Type B pancreatic cell (in vitro differentiated cells): ENCODE results near the gene PSMB7. TPM values are rescaled to one million over a fixed set of nuclear protein-coding genes. Genes with fewer than 3 reads are reported as not detected.

Experiments used
- DNase-seq: peaks from one replicate; pipeline ENCODE4 v3.0.0; 2021; ENCODE audit warnings: mixed read lengths; ENCODE audit not compliant: unreplicated experiment; ENCODE audit errors: extremely low spot score
- H3K27ac Mint-ChIP-seq: 2 replicates; pipeline ENCODE4 v1.8.0; 2021; ENCODE audit warnings: mild to moderate bottlenecking, mixed read lengths
- H3K27me3 Mint-ChIP-seq: 2 replicates; pipeline ENCODE4 v1.8.0; 2021; ENCODE audit warnings: mixed read lengths
- H3K36me3 Mint-ChIP-seq: 2 replicates; pipeline ENCODE4 v1.8.0; 2021; ENCODE audit warnings: mixed read lengths
- H3K4me1 Mint-ChIP-seq: one replicate; pipeline ENCODE4 v1.8.0; 2021; ENCODE audit warnings: mixed read lengths; ENCODE audit not compliant: unreplicated experiment
- H3K4me3 Mint-ChIP-seq: 2 replicates; pipeline ENCODE4 v1.8.0; 2021; ENCODE audit warnings: mild to moderate bottlenecking, mixed read lengths
- H3K9me3 Mint-ChIP-seq: 2 replicates; pipeline ENCODE4 v1.8.0; 2021; ENCODE audit warnings: mixed read lengths
- CTCF ChIP-seq: fragments of 200-600 bp; sonication (generic); conservative IDR thresholded peaks from 2 replicates; pipeline ENCODE4 v1.5.0; 2021; ENCODE audit warnings: antibody characterized with exemption, mild to moderate bottlenecking
- total RNA-seq: library from RNA; stranded (reverse); gene quantifications from 2 replicates; pipeline ENCODE4 v1.2.1, GENCODE V29; 2021; ENCODE audit warnings: low replicate concordance

The PSMB7 gene
- total RNA-seq, 1 donor from 2014 or later, result 168 TPM

GRCh38 chr9:124337562-124337961 is 77.7 kb downstream of the PSMB7 start:
- Mint-ChIP-seq H3K27ac (no peak overlapping the region), H3K27me3 (peaks cover 4% of the 10 kb centered on the region), H3K36me3 (peaks cover 13% of the 10 kb centered on the region), H3K4me3 (no peak overlapping the region), H3K4me1 (no peaks in the 10 kb centered on the region), H3K9me3 (no peaks in the 10 kb centered on the region)
- TF ChIP-seq CTCF, result no peak
- no peak for DNase-seq

GRCh38 chr9:124335320-124335707 is 79.9 kb downstream of the PSMB7 start:
- no peak for DNase-seq
- Mint-ChIP-seq H3K4me1 (no peaks in the 10 kb centered on the region), H3K9me3 (no peaks in the 10 kb centered on the region), H3K4me3 (no peak overlapping the region), H3K36me3 (peaks cover 13% of the 10 kb centered on the region), H3K27ac (no peak overlapping the region), H3K27me3 (peaks cover 4% of the 10 kb centered on the region)
- no peak for TF ChIP-seq CTCF

- H3K27me3 Mint-ChIP-seq, result peaks cover 4% of the 10 kb centered on the region
- no peak overlapping the region for H3K27ac Mint-ChIP-seq
- H3K9me3 Mint-ChIP-seq, result no peaks in the 10 kb centered on the region
- no peak for DNase-seq
- no peaks in the 10 kb centered on the region for H3K4me1 Mint-ChIP-seq
- H3K4me3 Mint-ChIP-seq, result no peak overlapping the region
- peaks cover 13% of the 10 kb centered on the region for H3K36me3 Mint-ChIP-seq
- no peak for TF ChIP-seq CTCF
Measured at GRCh38 chr9:124334568-124335319, 80.5 kb downstream of the PSMB7 start.

- H3K36me3 Mint-ChIP-seq, result peaks cover 8% of the 10 kb centered on the region
- peaks cover 4% of the 10 kb centered on the region for H3K27me3 Mint-ChIP-seq
Measured at GRCh38 chr9:124333203-124333579, 82.1 kb downstream of the PSMB7 start.

GRCh38 chr9:124332361-124333202 is 82.7 kb downstream of the PSMB7 start:
- no peak for DNase-seq
- H3K9me3 Mint-ChIP-seq, result no peaks in the 10 kb centered on the region
- H3K4me1 Mint-ChIP-seq, result no peaks in the 10 kb centered on the region
- H3K36me3 Mint-ChIP-seq, result peaks cover 5% of the 10 kb centered on the region
- H3K4me3 Mint-ChIP-seq, result no peak overlapping the region
- no peak overlapping the region for H3K27ac Mint-ChIP-seq
- no peak for TF ChIP-seq CTCF
- H3K27me3 Mint-ChIP-seq, result peaks cover 4% of the 10 kb centered on the region

More at GRCh38 chr9:124333203-124333579, 82.1 kb downstream of the PSMB7 start:
- Mint-ChIP-seq H3K27ac (no peak overlapping the region), H3K4me1 (no peaks in the 10 kb centered on the region), H3K9me3 (no peaks in the 10 kb centered on the region), H3K4me3 (no peak overlapping the region)
- no peak for TF ChIP-seq CTCF
- DNase-seq, result no peak
